GM21360 (cell line): ENCODE results near the gene CFAP57.
A peak's percentile ranks its signal among the peaks of the same experiment; 100 is the strongest.
"Not testable (repeated sequence)": the region's sequence is repeated elsewhere in the genome, so short reads cannot be mapped to it uniquely, and the experiment has no call there.

ENCODE experiments used
- ATAC-seq: cut with Tn5 transposase; IDR thresholded peaks from one replicate; pipeline ENCODE4 v1.9.1; 2021; ENCODE audit warnings: mild to moderate bottlenecking, moderate library complexity; ENCODE audit not compliant: unreplicated experiment

Gene CFAP57

DNA sequence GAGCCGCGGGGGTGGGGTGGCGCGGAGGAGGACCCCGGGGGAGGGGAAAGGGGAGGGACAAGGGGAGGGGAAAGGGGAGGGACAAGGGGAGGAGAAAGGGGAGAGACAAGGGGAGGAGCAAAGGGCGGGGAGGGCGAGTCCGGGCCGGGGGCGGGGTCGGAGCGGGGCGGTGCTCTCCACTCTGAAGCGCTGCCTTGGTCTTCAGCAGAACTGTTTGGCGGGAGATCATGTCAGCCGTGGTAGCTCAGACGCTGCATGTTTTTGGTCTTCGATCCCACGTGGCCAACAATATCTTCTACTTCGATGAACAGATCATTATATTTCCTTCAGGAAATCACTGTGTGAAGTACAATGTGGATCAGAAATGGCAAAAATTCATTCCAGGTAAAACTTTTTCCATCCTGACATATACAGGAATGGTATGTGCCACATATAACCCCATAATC is 420 bp downstream of the CFAP57 start:
- peak; percentile 61 for ATAC-seq

DNA sequence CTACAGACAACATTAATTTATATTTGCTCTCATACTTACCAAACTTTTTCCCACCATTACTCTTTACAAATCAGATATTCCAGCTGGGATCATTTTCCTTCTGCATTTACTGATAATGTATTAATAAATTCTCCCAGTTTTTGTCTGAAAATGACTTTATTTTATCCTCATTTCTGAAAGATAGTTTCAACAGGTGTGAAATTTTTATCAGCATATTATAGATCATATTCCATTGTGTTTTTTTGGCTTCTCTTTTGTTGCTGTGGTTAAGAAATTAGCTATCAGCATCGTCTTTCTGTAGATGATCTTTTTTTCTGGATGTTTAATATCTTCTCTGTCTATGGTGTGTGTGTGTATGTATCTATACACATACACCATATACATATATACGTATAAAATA is 2.7 kb downstream of the CFAP57 start:
- ATAC-seq: no peak

DNA sequence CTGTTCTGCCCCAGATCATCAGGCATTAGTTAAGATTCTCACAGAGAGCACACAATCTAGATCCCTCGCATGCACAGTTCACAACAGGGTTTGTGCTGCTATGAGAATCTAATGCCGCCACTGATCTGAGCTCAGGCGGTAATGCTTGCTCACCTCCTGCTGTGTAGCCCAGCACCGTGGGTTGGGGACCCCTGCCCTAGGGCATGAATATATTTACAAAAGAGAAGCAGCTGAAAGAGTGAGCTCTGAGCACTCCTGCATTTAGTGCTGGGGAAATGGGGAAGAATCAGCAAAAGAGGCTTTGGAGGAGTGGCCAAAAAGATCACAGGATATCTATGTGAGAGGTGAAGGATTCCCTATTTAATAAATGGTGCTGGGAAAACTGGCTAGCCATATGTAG is 5.6 kb downstream of the CFAP57 start:
- no peak for ATAC-seq

DNA sequence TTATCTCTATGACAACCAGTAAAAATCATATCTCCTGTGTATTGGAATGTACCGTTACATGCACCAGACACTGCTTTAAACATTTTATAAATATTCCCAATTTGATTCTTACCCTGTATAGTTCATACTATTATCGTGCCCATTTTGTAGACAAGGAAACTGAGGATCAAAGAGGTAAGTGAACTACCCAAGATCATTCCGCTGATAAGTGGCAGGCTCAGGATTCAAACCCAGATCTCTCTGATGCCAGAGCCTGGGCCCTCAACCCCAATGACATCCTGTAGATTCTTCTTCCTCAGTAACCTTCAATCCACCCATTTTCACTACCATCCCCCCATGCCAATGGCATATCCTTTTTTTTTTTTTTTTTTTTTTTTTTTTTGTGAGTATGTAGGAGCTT is 12.3 kb downstream of the CFAP57 start:
- ATAC-seq: no peak

DNA sequence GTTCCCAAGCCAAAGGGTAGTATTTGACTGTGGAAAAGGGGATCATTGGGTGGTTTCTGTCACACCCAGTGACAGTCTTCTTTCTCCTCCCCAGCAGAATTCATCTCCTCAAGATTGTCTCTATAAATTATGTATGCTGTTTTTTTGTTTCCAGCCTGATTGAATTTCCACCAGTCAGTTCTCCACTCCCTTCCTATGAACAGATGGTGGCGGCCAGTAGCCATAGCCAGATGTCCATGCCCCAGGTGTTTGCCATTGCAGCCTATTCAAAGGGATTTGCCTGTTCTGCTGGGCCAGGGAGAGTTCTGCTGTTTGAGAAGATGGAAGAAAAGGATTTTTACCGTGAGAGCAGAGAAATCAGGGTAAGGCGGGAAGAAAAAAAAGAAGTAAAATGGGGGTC is 12.9 kb downstream of the CFAP57 start:
- no peak for ATAC-seq

DNA sequence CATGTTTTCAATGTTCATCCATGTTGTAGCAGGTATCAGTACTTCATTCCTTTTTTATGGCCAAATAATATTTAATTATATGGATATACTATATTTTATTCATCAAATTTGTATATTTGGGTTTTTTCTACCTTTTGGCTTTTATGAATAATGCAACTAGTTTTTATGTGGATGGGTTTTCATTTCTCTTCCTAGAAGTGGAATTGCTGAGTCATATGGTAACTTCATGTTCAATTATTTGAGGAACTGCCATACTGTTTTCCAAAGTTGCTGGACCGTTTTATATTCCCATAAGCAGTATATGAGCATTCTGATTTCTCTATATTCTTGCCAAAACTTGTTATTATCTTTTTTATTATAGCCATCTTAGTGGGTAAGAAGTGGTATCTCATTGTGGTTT is 16.0 kb downstream of the CFAP57 start:
- no peak for ATAC-seq

DNA sequence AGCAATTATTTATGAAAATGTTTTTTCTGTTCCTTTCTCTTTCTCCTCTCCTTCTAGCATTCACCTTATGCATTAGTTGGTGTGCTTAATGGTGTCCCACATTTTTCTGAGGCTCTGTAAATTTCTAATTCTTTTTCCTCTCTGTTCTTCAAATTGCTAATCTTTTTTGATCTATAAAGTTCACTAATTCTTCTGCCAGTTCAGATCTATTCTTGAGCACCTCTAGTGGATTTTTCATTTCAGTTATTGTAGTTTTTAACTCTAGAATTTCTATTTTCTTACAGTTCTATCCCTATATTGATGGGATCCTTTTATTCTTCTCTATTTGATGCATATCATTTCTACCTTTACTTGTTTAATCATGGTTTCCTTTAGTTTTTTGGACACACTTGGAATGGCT is 22.4 kb downstream of the CFAP57 start:
- no peak for ATAC-seq

DNA sequence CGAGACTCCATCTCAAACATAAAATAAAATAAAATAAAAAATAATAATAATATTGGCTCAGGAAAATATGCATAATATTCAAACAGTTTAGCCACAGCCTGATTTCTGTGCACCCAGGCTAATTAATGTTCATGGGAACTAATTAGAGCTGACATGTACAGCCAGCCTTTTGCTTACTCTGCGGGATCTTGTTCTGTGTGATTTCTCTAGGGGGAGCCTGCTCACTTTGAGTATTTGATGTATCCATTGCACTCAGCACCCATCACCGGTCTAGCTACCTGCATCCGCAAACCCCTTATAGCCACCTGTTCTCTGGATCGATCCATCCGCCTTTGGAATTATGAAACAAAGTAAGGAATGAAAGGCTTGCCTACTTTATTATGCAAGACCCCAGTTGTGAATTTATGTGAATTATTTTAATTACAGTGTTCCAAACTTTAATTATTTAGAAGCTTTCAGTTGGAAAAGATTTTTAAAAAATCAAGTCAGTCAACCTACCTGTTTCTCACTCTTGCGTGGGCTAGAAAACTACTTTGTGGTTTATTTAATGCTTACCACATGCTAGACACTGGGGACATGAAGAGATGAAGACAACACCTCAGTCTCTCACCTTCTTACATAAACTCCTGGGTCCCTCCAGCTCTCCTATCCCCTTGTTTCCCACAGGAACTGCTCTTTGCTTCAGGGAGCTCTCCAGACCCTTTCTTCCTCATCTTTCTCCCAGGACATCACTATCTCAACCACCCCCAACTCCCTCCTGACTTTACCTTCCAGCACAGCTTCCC is 25.4 kb downstream of the CFAP57 start:
- no peak for ATAC-seq

DNA sequence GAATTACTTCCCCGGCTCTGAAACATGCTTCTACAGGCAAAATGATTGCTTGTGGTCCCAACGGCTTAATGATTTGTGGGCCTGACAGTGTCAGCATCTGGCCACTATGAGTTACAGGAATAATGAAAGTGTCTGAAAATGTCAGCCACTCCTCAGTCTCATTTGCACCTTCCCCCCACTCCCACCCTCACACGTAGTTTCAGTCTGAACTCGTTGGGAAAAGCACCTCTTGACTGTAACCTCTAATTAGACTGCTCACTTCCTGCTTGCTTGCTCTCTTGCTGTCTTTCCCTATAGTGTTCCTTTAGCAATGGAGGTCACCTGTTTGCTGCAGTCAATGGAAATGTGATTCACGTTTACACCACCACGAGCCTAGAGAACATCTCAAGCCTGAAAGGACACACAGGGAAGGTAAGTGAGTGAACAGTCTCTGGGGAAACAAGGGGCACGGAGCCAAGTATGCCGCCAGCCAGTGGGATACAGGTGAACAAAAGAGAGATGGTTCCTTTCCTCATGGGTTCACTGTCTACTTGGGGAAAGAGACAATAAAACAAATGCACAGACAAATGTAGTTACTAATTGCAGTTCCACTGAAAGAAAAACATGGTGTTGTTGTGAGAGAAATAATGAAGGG is 27.1 kb downstream of the CFAP57 start:
- no peak for ATAC-seq

DNA sequence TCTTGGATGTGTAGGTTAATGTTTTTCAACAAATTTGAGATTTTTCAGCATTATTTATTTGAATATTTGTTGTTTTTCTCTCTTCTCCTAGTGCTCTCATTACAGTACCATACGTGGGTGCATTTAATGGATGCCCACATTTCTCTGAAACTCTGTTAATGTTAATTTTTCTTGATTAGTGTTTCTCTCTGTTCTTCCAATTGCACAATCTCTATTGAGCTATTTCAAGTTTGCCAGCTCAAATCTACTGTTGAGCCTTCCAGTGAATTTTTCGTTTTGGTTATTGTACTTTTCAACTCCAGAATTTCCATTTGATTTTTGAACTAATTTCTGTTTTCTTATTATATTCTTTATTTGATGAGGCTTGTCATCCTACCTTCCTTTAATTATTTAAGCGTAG is 31.7 kb downstream of the CFAP57 start:
- no peak for ATAC-seq

DNA sequence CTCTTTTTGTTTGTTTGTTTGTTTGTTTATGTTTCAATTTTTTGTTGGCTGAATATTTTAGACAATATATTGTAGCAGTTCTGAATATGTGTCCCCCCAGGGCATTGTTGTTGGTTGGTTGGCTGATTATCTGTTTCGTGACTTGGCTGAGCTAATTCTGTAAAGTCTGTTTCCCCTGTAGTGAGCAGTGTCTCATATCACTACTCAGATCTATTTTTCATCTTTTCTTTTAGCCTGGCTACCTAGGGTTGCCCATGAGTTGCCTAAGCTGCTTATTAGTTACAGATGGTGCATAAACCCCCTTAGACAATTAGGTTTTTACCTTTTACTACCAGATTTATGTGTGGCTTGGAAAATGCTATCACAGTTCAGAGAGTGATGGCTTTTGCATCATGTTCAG is 32.3 kb downstream of the CFAP57 start:
- no peak for ATAC-seq

DNA sequence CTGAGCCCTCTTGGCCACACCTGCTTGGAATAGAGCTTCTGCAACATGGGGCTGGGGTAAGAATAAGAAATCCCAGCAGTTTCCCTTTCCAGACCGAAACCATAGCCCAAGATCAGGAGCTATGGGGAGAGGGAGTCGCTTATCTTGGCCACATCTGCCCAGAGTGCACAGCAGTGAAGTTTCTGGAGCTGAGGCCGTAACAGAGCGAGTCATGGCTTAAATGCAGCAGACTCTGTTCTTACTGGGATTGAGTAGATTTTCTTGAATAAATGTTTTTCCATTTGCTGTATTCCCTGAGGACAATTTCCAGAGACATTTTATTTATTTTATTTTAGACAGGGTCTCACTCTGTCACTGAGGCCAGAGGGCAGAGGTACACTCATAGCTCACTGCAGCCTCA is 33.5 kb downstream of the CFAP57 start:
- no peak for ATAC-seq

DNA sequence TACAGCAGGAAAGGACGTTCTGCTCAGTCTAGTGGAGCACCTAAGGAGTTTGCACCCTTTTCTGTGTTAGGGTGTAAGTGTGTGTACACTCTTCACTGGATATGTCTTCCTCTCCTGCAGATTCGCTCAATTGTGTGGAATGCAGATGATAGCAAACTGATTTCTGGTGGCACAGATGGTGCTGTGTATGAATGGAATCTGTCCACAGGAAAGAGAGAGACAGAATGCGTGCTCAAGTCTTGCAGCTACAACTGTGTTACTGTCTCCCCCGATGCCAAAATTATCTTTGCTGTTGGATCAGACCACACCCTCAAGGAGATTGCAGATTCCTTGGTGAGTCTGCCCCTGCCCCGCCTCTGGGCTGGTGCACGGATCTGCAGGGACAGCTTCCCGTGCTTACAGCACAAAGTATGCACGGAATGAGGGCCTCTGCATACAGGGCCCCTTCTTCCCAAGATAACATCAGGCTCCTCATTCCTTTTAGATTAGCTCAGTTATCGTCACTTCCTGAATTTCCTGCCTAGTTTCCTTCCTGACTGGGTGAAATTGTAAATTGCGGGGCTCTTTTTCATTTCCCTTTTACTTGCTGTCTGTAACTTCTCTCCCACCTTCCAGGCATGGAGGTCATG is 34.6 kb downstream of the CFAP57 start:
- ATAC-seq: no peak

DNA sequence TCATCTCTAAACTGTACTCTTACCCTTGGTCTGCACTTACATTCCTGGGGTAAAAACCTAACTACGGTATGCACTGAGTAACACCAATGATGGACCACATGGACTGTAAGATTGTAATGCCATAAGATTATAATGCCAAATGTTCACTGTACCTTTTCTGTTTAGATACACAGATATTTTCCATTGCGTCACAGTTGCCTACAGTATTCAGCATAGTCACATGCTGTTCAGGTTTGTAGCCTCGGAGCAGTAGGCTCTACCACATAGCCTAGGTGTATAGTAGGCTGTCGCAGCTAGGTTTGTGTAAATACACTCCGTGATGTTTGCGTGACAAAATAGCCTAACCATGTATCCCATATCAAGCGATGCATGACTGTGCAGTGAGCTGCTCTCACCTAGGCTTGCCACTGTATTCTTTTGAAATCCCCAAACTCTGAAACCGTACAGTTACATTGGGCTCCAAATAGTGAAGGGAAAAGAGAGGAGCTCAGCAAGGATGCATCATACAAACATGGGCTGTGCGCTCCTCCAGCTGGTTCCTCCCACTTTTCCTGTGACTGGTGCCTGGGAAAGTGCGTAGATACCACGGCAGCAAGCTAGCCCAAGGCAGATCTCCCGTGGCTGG is 35.2 kb downstream of the CFAP57 start:
- no peak for ATAC-seq

DNA sequence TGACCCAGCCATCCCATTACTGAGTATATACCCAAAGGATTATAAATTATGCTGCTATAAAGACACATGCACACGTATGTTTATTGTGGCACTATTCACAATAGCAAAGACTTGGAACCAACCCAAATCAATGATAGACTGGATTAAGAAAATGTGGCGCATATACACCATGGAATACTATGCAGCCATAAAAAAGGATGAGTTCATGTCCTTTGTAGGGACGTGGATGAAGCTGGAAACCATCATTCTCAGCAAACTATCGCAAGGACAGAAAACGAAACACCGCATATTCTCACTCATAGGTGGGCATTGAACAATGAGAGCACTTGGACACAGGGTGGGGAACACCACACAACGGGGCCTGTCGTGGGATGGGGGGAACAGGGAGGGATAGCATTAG is 36.1 kb downstream of the CFAP57 start:
- not testable (repeated sequence) for ATAC-seq

DNA sequence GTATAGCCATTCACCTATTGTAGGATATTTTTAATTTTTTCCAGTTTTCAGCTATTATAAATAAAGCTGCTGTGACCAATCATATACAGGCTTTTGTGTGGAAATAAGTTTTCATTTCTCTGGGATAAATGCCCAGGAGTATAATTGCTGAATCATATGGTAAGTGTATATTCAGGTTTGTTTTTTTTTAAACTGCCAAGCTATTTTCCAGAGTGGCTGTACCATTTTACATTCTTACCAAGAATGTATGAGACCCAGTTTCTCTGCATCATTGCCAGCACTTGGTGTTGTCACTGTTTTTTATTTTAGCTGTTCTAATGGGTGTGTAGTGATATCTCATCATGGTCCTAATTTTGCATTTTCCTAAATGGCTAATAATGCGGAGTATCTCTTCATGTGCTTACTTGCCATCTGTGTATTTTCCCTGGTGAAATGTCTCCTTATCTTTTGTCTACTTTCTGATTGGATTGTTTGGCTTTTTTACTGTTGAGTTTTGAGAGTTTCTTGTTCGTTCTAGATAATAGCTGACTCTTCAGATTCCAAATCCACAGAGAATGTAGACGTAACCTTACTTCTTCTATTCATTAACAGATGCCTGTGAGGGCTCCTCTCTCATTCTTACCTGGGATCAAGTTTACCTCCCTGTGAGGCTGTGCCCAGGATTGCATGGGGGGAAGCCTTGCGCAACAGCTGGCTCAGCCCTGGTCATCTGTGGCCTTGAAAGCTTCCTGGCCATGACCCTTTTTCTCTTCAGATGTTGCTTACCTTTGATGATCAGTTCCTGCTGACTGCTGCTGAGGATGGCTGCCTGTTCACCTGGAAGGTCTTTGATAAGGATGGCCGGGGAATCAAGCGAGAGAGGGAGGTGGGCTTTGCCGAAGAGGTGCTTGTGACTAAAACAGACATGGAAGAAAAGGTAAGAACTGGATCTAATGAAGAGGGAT is 42.6 kb downstream of the CFAP57 start:
- ATAC-seq: no peak

DNA sequence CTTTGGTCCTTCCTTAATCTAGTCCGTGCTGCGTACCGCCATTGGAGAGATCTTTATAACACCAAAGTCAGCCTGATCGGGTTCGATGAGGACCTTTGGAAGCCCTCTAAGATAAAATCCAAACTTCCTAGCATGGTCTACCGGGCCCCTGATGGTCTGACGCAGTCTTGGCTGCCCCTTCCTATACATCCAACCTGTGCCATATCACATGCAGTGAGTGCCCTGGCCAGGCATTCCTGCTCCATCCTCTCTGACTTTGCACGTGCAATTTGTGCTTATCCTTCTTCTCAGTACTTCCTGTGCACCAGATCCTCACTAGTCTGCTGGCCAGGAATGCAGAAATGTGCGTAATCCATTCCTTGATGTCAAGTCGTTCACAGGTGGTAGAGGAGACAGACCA is 45.6 kb downstream of the CFAP57 start:
- ATAC-seq: no peak

DNA sequence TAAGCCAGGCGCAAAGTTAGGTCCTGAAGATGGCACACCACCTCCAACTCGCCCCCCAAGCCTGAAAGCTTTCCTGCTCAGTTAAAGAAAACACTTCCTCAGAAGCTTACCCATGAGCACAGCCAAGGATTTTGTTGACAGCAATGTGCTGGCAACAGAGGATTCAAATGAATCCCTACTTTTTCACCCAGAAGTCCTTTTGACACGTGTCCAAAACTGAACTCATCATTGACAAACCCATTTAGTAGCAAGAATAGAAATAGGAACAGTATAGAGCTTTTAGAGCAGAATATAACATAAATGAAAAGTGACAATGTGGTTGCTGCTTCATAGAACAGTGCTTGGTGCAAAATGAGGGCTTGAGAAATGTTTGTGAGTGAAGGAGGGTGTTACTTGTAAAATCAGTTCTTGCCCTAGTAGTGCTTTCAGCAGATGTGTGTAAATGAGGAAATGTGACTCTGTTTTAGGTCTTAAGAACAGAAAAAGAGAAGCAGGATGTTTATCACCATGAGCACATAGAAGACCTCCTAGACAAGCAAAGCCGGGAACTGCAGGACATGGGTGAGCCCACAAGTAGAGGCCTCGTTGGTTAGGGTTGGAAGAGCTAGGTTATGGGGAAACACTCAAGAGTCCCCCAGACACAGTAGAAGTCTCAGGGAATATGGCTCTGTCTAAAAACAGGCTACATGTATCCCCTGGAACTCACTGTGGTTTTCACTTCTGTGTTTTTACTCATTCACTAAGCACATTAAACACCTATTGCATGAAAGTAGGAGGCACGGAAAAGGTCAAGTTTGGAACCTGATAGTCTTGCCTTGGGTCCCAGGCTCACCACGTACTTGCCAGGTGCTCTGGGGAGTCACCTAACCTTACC is 49.0 kb downstream of the CFAP57 start:
- ATAC-seq: peak; percentile 48

DNA sequence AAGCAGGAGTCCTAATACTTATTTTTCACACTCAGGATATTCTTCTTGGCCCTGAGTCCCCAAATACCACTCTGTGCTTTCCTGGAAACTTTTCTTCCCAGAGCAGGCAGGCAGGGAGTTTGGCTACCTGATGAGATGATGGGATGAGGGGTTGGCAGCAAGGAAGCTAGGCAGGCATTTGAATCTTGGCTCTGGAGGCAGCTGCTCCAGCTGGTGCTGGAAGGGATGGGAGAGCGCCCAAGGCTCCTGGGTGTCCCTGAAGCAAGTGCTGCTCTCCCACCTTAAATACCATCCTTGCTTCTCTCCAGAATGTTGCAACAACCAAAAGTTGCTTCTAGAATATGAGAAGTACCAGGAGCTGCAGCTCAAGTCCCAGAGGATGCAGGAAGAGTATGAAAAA is 49.7 kb downstream of the CFAP57 start:
- ATAC-seq: no peak

DNA sequence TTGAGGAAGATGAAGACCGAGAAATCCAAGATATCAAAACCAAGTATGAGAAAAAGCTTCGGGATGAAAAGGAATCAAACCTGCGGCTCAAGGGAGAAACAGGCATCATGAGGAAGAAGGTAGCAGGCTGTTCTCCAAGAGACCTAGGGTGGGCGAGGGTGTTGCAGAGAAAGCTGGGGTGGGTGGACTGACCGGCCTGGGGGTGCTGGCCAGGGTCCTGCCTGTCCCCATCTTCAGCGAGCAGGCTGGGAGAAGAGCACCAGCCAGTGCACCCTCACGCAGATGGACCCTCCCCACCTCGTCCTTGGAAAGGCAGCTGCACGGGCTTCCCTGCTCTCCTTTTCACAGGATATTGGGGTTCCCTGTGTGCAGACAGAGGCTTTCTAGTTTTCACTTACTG is 50.7 kb downstream of the CFAP57 start:
- ATAC-seq: no peak
